Neutrophil (primary cell): ENCODE data around the gene RAC2.

ENCODE experiments used
- H3K27ac ChIP-seq: fragments of 200-600 bp; sonication (generic); 2 replicates; pipeline ENCODE4 v1.5.1; 2016; ENCODE audit warnings: mild to moderate bottlenecking, moderate library complexity
- H3K27me3 ChIP-seq: fragments of 200-600 bp; sonication (generic); 2 replicates; pipeline ENCODE4 v1.6.0; 2016; ENCODE audit warnings: mild to moderate bottlenecking
- H3K36me3 ChIP-seq: fragments of 200-600 bp; sonication (generic); 2 replicates; pipeline ENCODE4 v1.5.1; 2017
- H3K4me1 ChIP-seq, 2 experiments: fragments of 200-600 bp in 1 of 2; sonication (generic) in 1 of 2; 1 replicate in 1 of 2; 2 replicates in 1 of 2; pipeline versions ENCODE4 v1.5.1 to v1.6.1; 2013 to 2016; ENCODE audit warnings: low read depth in 1 of 2, low read length in 1 of 2, mild to moderate bottlenecking in 1 of 2, moderate library complexity in 1 of 2; ENCODE audit not compliant: control insufficient read depth in 1 of 2, insufficient read depth in 1 of 2
- H3K4me3 ChIP-seq, 2 experiments: fragments of 200-600 bp in 1 of 2; sonication (generic) in 1 of 2; 1 replicate in 1 of 2; 2 replicates in 1 of 2; pipeline ENCODE4 v1.5.1; 2013 to 2016; ENCODE audit warnings: low read depth in 1 of 2, low read length in 1 of 2, mild to moderate bottlenecking in 1 of 2, moderate library complexity in 1 of 2
- H3K9me3 ChIP-seq: fragments of 200-600 bp; sonication (generic); 2 replicates; pipeline ENCODE4 v1.5.1; 2016
- CTCF ChIP-seq: fragments of 200-600 bp; sonication (generic); IDR thresholded peaks from 2 replicates; pipeline ENCODE4 v1.5.1; 2016; ENCODE audit warnings: antibody characterized with exemption

RAC2 gene

GRCh38 chr22:37186228-37186996, 57.7 kb downstream of the RAC2 start:
- no peaks in the 10 kb centered on the region for H3K36me3 ChIP-seq
- no peak overlapping the region for H3K4me3 ChIP-seq
- TF ChIP-seq CTCF = no peak
- H3K4me1 ChIP-seq = no peaks in the 10 kb centered on the region
- peaks cover 17% of the 10 kb centered on the region for H3K27me3 ChIP-seq
- no peak overlapping the region for H3K27ac ChIP-seq
- H3K9me3 ChIP-seq = no peaks in the 10 kb centered on the region

DNA sequence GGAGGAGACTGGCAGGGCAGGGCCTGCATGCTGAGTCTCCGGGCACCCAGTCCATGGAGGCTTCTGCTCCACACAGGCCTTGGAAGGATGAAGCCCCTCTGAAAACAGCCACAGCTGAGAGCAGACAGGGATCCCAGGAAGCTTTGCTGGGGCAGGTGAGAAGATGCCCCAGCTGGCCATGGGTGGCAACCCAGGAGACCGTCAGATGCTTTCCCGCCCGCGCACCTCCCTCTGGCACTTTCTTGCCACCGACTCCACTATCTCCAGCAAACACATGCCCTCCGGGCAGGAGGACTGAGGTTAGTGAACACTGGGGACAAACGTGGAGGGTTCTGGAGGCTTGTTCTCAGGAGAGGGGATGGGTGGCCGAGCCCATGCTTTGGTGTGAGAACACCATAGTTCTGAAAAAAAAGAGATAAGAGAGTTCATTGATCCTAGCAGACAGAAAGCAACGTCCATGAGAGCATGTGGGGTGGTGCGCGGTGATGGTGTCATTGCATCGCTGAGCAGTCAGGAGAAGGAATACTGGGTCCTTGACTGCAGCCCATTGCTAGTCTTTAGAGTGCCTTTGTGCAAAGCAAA, 58.3 kb downstream of the RAC2 start:
- Histone ChIP-seq H3K4me3 (no peak overlapping the region), H3K27ac (no peak overlapping the region), H3K36me3 (no peaks in the 10 kb centered on the region), H3K9me3 (no peaks in the 10 kb centered on the region), H3K4me1 (peaks cover 0 to 4% of the 10 kb centered on the region in 2 experiments), H3K27me3 (peaks cover 17% of the 10 kb centered on the region)
- TF ChIP-seq CTCF = no peak

DNA sequence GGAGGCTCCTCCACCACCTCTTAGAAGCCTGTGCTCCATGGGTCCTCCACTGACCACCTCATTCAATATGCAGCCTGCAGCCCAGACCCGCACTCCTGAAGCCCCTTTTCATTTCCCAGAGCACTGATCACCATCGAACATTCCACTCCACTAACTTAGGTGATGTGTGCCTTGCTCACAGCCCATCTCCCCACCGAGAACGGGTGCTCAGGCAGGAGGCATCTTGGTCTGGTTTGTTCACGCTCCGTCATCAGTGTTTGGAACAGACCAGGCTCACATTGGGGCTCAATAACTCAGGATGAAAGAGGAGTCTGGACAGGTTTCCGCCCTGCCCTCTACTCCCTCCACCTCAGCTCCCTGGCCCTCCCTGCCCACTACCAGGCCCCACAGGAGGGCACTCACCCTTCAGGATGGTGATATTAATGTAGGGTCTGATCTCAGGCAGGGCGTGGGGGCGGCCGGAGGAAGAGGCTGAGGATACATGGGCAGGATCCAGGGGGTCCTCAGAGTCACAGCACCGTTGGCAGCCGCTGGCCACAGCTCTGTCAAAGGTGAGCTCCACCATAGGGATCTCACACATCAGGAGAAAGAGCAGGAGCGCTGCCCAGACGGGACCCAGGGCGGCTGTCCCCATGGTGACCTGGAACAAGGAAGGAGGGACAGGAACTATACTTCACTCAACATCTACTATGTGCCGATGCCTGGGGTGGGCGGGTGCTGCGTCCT, 59.1 kb downstream of the RAC2 start:
- TF ChIP-seq CTCF = no peak
- Histone ChIP-seq H3K27me3 (peaks cover 17% of the 10 kb centered on the region), H3K9me3 (no peaks in the 10 kb centered on the region), H3K36me3 (no peaks in the 10 kb centered on the region), H3K4me1 (peaks cover 3 to 12% of the 10 kb centered on the region in 2 experiments), H3K27ac (no peak overlapping the region), H3K4me3 (no peak overlapping the region)

- H3K36me3 ChIP-seq = no peaks in the 10 kb centered on the region
- H3K4me3 ChIP-seq = no peak overlapping the region
- no peak overlapping the region for H3K27ac ChIP-seq
- peaks cover 17% of the 10 kb centered on the region for H3K27me3 ChIP-seq
- no peak for TF ChIP-seq CTCF
- H3K9me3 ChIP-seq = no peaks in the 10 kb centered on the region
- peaks cover 8 to 18% of the 10 kb centered on the region in 2 experiments for H3K4me1 ChIP-seq
These were observed 59.7 kb downstream of the RAC2 start for GRCh38 chr22:37184380-37184755.

DNA sequence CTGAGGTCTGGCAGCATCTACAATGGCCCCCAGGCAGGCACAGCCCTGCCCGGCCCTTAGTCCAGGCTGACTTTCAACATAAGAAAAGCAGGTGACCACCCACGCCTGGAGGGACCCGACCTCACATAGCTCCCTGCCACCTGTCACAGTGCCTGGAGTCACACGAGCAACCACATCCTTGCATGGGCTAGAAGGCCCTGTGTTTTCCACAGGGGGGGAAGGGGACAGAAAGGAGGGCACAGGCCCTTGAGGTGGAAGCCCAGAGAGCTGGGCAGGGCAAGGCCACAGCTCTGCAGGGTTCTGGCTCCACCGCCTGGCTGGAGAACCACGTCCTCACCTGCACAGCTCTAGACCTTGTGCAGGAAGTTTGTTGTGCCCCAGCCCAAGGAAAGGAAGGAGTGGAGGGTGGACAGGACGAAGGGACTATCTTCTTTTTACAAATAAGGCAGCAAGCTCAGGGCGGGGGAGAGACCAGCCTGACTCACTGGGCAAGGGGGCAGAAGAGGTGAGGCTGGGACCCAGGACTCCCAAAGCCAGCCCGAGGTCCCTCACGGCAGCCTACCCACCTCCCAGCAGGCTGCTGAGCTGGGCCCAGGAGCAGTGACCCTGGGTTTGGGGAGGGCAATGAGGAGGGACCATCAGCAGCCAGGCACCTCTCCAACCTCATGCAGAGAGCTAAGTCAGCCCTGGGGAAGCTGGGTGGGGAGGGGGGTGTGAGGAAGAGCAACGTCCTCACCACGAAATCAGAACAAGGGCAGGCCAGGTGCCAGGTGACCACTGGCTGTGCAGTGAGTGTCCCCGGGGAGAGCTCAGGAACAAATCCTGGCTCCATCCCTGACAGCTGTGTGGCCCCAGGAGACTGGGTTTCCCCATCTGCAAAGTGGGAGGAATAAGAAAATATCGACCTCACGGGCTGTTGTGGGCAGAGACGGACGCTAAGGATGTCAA, 60.4 kb downstream of the RAC2 start:
- no peak for TF ChIP-seq CTCF
- Histone ChIP-seq H3K4me3 (no peak overlapping the region), H3K27me3 (peaks cover 17% of the 10 kb centered on the region), H3K4me1 (peaks cover 15 to 25% of the 10 kb centered on the region in 2 experiments), H3K27ac (no peak overlapping the region), H3K9me3 (no peaks in the 10 kb centered on the region), H3K36me3 (no peaks in the 10 kb centered on the region)
